BLaER1 treated with 17β-estradiol and CSF1 and Interleukin-3, amounts not matched to agents 10 nM and 100 nM (cell line): ENCODE measurements around the gene SPAG9.

ENCODE experiments used
- H3K27ac ChIP-seq, 11 experiments: shearing (Covaris generic); formaldehyde crosslinking; 2 replicates each; pipeline ENCODE4 v1.8.1; 2022
- H3K27me3 ChIP-seq, 11 experiments: shearing (Covaris generic); formaldehyde crosslinking; 2 replicates each; pipeline ENCODE4 v1.8.1; 2022
- H3K36me3 ChIP-seq, 11 experiments: shearing (Covaris generic); formaldehyde crosslinking; 2 replicates each; pipeline ENCODE4 v1.8.1; 2022
- H3K4me1 ChIP-seq, 10 experiments: shearing (Covaris generic); formaldehyde crosslinking; 2 replicates each; pipeline ENCODE4 v1.8.1; 2022
- H3K4me2 ChIP-seq, 11 experiments: shearing (Covaris generic); formaldehyde crosslinking; 2 replicates each; pipeline ENCODE4 v1.8.1; 2022
- H3K4me3 ChIP-seq, 10 experiments: shearing (Covaris generic); formaldehyde crosslinking; 2 replicates each; pipeline ENCODE4 v1.8.1; 2022
- H3K9ac ChIP-seq, 11 experiments: shearing (Covaris generic); formaldehyde crosslinking; 2 replicates each; pipeline ENCODE4 v1.8.1; 2022
- H3K9me3 ChIP-seq, 11 experiments: shearing (Covaris generic); formaldehyde crosslinking; replicated peaks in 1 of 11; 2 replicates each; pipeline ENCODE4 v1.8.1; 2022
- H4K20me1 ChIP-seq, 11 experiments: shearing (Covaris generic); formaldehyde crosslinking; 2 replicates each; pipeline ENCODE4 v1.8.1; 2022
- Cebpa-rat ChIP-seq, 11 experiments: shearing (Covaris generic); IDR thresholded peaks; 2 replicates each; pipeline ENCODE4 v1.8.1; 2022

SPAG9 gene

DNA sequence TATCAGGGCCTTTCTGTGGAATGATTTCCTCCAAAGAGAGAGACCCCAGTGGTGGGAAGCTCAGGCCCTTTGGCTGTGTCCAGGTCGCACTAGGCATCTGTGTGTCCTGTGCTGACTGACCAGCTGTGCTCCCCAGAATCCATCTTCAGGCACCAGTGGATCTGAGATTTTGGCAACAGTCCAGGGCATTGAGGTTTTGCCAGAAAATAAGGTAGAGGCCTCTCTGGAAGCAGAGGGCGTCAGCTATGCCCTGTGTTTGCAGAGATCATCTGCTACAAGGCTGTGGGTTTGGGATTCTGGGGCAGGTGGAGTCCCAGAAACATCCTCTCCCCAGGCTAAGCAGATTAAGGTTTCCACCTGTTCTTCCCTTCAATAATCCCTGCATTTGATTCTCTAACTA lies 197.1 kb downstream of the SPAG9 start:
- Histone ChIP-seq H3K4me2 (no peak overlapping the region; a peak in 1 of 22 replicates), H3K9me3 (no peaks in the 10 kb centered on the region), H3K9ac (no peak overlapping the region), H3K4me3 (no peak overlapping the region), H3K27me3 (no peaks in the 10 kb centered on the region), H3K27ac (no peak overlapping the region), H4K20me1 (no peaks in the 10 kb centered on the region), H3K4me1 (peaks cover 31 to 70% (median 43%) of the 10 kb centered on the region in 10 experiments), H3K36me3 (no peaks in the 10 kb centered on the region)
- TF ChIP-seq Cebpa-rat (IDR thresholded peaks at IDR 0.05) = no peak

DNA sequence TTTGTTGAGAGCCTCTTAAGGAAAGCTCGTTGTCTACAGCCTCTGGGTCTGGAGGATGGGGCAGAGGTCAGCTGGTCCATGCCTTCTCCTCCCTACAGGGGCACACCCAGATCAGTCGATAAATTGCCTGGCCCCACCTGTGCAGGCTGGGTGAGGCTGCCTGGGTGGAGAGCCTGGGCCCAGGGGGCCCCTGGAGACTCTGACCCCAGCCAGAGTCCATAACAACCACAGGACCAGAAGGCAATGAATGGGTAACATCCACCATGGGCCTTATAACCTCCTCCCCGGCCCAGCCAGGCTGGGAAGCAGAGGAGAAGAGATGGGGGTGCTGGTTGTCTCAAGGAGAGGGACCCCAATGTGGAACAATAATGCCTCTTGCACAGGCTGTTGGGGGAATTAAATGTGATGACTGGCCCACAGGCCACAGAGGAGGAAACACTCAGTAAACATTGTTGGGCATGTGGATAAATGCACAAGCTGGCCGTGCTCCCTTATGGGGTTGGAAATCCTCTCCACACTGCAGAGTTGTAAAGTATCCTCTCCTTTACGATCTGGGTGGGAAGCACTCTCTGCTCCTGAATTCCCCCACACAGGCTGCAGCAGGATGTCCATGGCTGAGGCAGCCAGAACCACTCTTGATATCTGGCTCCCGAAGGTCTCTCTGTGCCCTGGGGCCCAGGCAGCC lies 197.8 kb downstream of the SPAG9 start:
- no peak for TF ChIP-seq Cebpa-rat (IDR thresholded peaks at IDR 0.05)
- Histone ChIP-seq H3K4me2 (0 out of 22 replicates have a peak overlapping the region, but pooled peaks of 1 of the 11 experiments have one; percentile 10), H3K27ac (no peak overlapping the region)

DNA sequence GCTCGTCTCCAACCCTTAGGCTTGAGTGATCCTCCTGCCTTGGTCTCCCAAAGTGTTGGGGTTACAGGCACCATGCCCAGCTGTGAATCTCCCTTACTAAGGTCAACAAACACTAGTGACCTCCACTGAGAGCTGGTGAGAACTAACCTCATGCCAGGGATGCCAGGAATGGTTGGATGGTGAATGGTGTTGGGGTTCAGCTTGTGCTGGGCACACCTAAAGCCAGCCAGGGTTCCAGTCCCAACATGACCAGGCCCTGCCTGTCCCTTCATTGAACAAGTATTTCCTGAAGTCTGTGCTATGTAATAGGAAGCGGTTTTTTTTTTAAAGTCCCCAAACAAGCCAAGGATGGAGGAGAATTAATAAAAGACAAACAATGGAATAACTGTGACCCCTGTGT lies 198.6 kb downstream of the SPAG9 start:
- H3K27ac ChIP-seq = no peak overlapping the region
- TF ChIP-seq Cebpa-rat (IDR thresholded peaks at IDR 0.05) = no peak

More for the DNA sequence above, 197.8 kb downstream of the SPAG9 start:
- peaks cover 39 to 73% (median 48%) of the 10 kb centered on the region in 10 experiments for H3K4me1 ChIP-seq
- no peaks in the 10 kb centered on the region for H3K9me3 ChIP-seq
- H3K27me3 ChIP-seq = no peaks in the 10 kb centered on the region
- H4K20me1 ChIP-seq = no peaks in the 10 kb centered on the region
- H3K4me3 ChIP-seq = no peak overlapping the region
- H3K36me3 ChIP-seq = no peaks in the 10 kb centered on the region
- no peak overlapping the region for H3K9ac ChIP-seq

DNA sequence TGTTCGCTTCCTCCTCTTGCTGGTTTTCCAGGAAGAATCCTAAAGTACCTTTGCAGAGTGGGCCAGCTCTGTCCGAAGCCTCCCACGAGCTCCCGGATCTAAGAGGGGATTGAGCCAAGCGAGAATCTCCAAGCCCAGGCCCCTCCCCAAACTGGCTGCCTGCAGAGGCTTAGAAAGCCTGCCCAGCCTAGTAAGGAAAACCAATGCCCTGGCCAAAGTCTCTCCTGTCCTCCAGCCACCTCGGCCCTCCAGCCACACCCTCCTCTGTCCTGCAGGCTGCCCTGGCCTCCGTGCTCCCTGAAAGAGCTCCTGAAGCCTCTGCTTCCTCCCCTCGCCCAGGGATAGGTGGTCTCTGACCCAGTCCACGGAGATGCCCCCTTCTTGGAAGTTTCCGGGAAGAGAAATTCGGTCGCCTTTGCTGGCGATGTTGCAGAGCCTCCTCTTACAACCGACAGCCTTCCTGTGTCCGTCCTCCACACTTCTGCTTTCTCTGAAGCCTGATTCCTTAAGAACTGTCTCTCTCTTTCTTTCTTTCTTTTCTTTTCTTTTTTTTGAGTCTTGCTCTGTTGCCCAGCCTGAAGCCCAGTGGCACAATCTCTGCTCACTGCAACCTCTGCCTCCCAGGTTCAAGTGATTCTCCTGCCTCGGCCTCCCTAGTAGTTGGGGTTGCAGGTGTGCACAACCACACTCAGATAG lies 199.6 kb downstream of the SPAG9 start:
- H4K20me1 ChIP-seq = no peaks in the 10 kb centered on the region
- H3K27ac ChIP-seq = peak overlapping the region in 1 of 11 experiments; percentile 81; a peak in 1 of 22 replicates
- H3K4me2 ChIP-seq = peak overlapping the region in 8 of 11 experiments; percentile 12 to 89 (median 75); a peak in 14 of 22 replicates
- no peaks in the 10 kb centered on the region for H3K36me3 ChIP-seq
- no peaks in the 10 kb centered on the region for H3K27me3 ChIP-seq
- no peaks in the 10 kb centered on the region for H3K9me3 ChIP-seq
- H3K4me3 ChIP-seq = no peak overlapping the region
- 0 out of 22 replicates have a peak overlapping the region, but pooled peaks of 1 of the 11 experiments have one; percentile 3 for H3K9ac ChIP-seq
- peaks cover 53 to 83% (median 59%) of the 10 kb centered on the region in 10 experiments for H3K4me1 ChIP-seq
- TF ChIP-seq Cebpa-rat (IDR thresholded peaks at IDR 0.05) = no peak

More for the DNA sequence above, 198.6 kb downstream of the SPAG9 start:
- Histone ChIP-seq H3K27me3 (no peaks in the 10 kb centered on the region), H3K4me3 (no peak overlapping the region), H3K36me3 (no peaks in the 10 kb centered on the region), H4K20me1 (no peaks in the 10 kb centered on the region), H3K9ac (no peak overlapping the region), H3K4me1 (peaks cover 46 to 80% (median 55%) of the 10 kb centered on the region in 10 experiments), H3K9me3 (no peaks in the 10 kb centered on the region), H3K4me2 (peak overlapping the region in 3 of 11 experiments; percentile 43 to 89 (median 87); a peak in 2 of 22 replicates)

DNA sequence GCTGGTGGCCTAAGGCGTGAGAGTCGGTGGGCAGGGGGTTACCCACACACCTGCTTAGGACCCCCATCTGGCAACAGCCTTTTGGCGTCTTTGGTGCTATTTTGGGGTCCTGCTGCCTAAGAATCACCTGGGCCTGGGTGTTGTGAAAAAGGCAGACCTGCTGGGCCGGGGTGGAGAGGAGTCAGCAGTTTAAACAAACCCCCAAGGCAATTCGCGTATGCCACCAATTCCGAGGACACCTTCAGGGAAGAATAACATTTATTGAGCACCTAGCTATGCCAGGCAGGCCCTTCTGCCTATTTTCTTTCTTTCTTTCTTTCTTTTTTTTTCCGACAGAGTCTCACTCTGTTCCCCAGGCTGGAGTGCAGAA lies 200.6 kb downstream of the SPAG9 start:
- H3K4me3 ChIP-seq = no peak overlapping the region
- H3K9me3 ChIP-seq = no peaks in the 10 kb centered on the region
- H4K20me1 ChIP-seq = no peaks in the 10 kb centered on the region
- peak overlapping the region in 3 of 11 experiments; percentile 15 to 67 (median 38); a peak in 2 of 22 replicates for H3K9ac ChIP-seq
- peak overlapping the region; percentile 71 to 89 (median 85) for H3K4me2 ChIP-seq
- H3K4me1 ChIP-seq = peaks cover 51 to 81% (median 58%) of the 10 kb centered on the region in 10 experiments
- no peaks in the 10 kb centered on the region for H3K27me3 ChIP-seq
- no peaks in the 10 kb centered on the region for H3K36me3 ChIP-seq
- peak overlapping the region in 5 of 11 experiments; percentile 35 to 81 (median 66); a peak in 6 of 22 replicates for H3K27ac ChIP-seq
- no peak for TF ChIP-seq Cebpa-rat (IDR thresholded peaks at IDR 0.05)

DNA sequence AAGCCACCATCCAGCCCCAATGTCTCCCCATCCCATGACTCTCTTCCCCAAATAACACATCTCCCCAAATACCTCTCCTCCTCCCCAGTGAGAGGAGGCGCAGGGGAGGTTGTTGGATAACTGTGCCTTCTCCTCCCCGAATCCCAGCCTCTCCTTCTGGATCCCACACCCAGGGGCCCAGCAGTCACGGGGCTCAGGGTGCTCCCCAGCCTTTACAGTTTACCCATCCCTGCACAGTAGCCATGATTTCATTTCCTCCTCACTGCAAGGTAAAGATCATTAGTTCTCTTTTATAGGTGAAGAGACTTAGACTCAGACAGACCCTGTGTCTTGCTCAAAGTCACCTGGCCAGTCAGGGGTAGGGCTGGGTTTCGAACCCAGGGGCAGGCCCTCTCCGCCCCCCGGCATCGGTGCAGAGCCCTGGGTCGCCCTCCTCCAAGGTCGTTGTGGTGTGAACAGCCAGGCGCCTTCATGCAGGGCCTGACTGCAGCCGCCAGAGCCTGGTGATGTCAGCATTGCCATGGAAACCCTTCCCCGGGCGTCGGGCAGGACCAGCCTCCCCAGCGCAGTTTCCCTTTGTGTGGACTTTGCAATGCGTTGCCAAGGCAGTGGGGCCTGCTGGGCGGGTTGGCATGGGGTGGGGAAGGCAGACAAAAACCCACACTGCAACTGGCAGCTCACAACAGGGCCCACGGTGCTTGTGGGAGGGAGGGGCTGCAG lies 201.2 kb downstream of the SPAG9 start:
- Histone ChIP-seq H3K4me2 (peak overlapping the region; percentile 71 to 89 (median 85)), H3K9ac (peak overlapping the region in 8 of 11 experiments; percentile 7 to 67 (median 40); a peak in 12 of 22 replicates)

DNA sequence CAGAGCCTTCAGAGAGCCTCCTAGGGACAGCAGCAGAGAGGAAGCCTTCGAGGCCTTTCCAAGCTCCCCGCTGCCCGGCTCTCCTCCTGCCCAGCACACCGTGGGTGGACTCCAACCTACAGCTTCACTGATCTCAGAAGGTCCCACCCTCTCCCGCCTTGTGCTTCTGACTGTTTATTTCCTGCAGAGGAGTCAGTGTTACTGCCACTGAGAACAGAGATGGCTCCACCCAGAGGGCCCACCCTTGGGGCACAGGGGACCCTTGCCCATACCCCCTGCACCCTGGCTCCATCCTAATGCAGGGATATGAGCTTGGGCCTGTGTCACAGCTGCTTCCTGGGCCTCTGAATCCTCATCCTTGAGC lies 201.8 kb downstream of the SPAG9 start:
- no peaks in the 10 kb centered on the region for H3K9me3 ChIP-seq
- peak overlapping the region; percentile 71 to 89 (median 85) for H3K4me2 ChIP-seq
- H3K4me3 ChIP-seq = peak overlapping the region in 1 of 10 experiments; percentile 36; a peak in 2 of 20 replicates
- H3K27me3 ChIP-seq = no peaks in the 10 kb centered on the region
- peak overlapping the region in 10 of 11 experiments; percentile 4 to 81 (median 64); a peak in 15 of 22 replicates for H3K27ac ChIP-seq
- H3K4me1 ChIP-seq = peaks cover 51 to 88% (median 59%) of the 10 kb centered on the region in 10 experiments
- no peaks in the 10 kb centered on the region for H3K36me3 ChIP-seq
- H3K9ac ChIP-seq = peak overlapping the region in 8 of 11 experiments; percentile 7 to 67 (median 40); a peak in 12 of 22 replicates
- no peak for TF ChIP-seq Cebpa-rat (IDR thresholded peaks at IDR 0.05)
- no peaks in the 10 kb centered on the region for H4K20me1 ChIP-seq

More for the DNA sequence above, 201.2 kb downstream of the SPAG9 start:
- no peak for TF ChIP-seq Cebpa-rat (IDR thresholded peaks at IDR 0.05)
- Histone ChIP-seq H3K4me3 (peak overlapping the region in 1 of 10 experiments; percentile 36; a peak in 2 of 20 replicates), H3K27ac (peak overlapping the region in 10 of 11 experiments; percentile 4 to 81 (median 64); a peak in 14 of 22 replicates), H3K4me1 (peaks cover 51 to 83% (median 58%) of the 10 kb centered on the region in 10 experiments), H3K27me3 (no peaks in the 10 kb centered on the region), H3K36me3 (no peaks in the 10 kb centered on the region), H4K20me1 (no peaks in the 10 kb centered on the region), H3K9me3 (no peaks in the 10 kb centered on the region)

DNA sequence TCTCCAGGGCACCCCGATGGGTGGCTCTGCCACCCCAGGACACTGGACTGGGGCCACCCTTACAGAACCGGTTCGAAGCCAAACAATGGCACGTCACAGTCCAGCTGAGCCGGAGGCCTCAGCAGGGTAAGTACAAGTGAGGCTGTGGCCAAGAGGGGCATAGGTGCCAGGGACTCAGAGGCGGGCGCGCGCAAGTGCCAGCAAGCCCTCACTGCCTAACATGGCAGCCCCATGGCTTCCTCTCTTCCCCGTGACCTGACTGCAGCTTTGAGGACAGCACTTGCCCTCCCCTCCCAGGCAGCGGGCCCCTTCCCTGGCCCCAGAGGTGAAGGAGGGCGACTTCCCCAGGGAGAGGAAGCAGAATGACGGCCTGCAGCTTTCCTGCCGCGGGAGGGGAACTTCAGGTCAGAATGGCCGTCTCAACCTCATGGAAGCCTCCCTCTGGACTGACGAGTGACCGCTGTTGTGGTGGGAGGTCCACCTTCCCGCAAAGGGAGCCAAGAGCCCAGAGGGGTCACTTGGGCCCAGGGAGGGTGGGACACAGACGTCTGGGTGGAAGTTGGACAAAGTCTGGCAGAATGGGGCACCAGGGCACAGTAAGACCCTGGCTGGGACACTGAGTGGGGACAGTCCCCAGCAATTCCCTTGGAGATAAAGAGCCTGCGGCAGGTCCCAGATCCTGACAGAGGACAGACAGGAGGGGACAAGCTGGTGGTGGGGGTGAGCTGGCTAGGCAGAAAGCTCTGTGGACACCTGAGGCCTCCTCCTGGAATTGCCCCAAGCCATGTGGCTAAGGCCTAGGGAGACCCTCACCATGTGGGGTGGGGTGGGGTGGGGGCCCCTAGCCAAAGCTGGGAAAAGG lies 202.4 kb downstream of the SPAG9 start:
- Histone ChIP-seq H3K36me3 (no peaks in the 10 kb centered on the region), H3K9me3 (no peaks in the 10 kb centered on the region), H3K27ac (peak overlapping the region in 10 of 11 experiments; percentile 16 to 81 (median 64); a peak in 18 of 22 replicates), H3K4me3 (no peak overlapping the region), H4K20me1 (no peaks in the 10 kb centered on the region), H3K4me2 (peak overlapping the region; percentile 71 to 89 (median 85)), H3K9ac (peak overlapping the region in 7 of 11 experiments; percentile 26 to 67 (median 44); a peak in 10 of 22 replicates), H3K27me3 (no peaks in the 10 kb centered on the region), H3K4me1 (peaks cover 51 to 91% (median 62%) of the 10 kb centered on the region in 10 experiments)
- TF ChIP-seq Cebpa-rat (IDR thresholded peaks at IDR 0.05) = no peak
